HG02798 (cell line): ENCODE results near the gene MARK2.
A peak's percentile ranks its signal among the peaks of the same experiment; 100 is the strongest.

Experiments used
- ATAC-seq: cut with Tn5 transposase; IDR thresholded peaks from one replicate; pipeline ENCODE4 v1.9.1; 2021; ENCODE audit warnings: mild to moderate bottlenecking; ENCODE audit not compliant: unreplicated experiment, poor library complexity

Gene MARK2

DNA sequence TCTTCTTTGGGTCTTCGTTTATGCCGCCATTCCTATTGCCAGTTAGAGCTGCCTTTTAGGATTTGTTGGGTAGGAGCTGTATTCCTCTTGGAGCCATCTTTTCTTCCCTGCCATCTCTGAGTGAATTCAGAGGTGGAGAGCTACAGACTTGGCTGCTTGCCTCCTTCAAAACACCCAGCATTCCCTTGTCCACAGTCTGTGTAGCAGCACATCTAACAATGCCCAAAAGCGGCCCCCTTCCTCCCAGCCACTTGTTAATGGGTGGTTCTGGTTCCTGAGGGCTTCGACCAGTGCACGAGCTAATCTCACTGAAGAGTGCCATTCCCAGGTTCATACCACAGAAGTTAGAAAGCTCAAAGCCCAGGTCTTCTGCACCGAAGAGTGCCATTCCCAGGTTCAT lies 37.7 kb downstream of the MARK2 start:
- ATAC-seq = no peak

DNA sequence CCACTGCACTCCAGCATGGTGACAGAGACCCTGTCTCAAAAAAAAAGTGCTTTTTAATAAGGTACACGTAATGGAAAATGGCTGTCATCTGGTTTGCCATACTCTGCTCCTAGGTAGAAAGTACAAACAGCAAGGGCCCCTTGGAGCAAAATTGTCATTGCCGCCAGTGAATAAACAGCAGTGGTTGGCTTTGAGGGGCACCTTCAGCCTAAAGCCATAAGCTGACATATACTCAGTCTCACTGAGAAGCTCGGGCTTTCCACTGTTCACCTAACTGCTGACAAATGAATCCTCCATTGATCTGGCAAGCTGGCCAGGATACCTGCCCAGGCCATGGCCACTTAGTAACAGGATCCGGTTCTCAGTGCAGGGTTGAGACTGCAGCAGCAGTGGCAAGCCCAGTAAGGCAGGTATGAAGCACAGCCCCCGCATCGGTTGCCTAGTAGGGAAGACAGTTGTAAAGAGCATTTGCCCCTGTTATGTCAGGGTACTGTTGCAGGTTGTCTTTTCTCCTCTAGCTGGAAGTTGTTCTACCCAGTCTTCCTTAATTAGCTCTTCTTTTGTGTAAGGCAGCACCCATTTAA lies 38.8 kb downstream of the MARK2 start:
- ATAC-seq = no peak

DNA sequence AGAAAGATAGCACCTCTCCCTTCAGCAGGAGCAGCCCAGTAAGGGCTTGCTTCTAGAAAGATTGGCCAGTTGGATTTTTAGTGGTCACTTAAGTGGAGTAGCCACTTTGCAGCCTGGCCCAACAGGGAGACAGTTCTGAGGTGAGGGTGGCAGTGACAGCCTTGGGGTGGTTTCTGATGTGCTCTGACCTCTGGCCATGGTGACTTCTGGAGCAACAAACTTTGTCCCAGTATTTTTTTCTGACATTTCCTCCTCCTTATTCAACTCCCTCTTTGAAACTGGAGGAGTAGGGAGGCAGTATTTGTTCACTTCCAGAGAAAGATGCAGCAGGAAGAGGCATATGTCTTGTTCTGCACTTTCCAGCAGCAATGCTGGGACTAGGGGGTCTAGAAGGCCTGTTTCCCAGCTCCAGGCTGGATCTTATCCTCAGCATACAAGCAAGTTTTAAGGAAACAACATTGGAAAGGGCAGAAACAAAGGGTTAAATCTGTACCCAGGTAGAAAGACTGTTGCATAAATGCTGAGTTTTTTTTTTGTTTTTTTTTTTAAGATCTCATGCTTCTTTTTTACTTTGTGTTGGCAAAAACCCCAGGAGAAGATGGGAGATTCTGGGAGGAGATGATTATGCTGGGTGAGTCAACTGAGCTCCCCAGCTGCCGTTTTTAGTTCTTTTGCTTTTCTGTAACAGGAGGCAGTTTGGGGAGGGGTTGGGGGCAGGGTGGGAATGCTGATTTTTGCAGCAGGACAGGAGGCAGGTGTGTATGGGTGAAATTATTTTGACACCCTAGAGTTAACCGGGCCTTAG lies 40.9 kb downstream of the MARK2 start:
- no peak for ATAC-seq

DNA sequence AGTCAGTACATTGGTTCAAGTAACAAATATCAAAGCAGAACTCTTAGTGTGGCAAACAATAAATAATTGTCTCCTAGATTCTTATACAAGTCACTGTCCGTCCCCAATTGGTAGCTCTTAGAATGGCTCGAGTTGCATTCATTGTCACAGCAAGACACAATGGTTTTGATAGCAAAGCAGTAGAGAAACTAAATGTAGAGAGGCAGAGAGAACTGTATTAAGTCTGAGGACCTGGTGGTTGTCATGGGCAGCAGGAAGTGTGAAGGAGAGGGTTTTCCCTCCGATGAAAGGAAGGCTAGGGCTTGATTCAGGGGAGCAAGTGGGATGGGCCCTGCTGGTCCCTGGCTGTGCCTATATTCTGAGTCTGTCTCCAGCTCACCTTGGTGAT lies 41.5 kb downstream of the MARK2 start:
- ATAC-seq = no peak

DNA sequence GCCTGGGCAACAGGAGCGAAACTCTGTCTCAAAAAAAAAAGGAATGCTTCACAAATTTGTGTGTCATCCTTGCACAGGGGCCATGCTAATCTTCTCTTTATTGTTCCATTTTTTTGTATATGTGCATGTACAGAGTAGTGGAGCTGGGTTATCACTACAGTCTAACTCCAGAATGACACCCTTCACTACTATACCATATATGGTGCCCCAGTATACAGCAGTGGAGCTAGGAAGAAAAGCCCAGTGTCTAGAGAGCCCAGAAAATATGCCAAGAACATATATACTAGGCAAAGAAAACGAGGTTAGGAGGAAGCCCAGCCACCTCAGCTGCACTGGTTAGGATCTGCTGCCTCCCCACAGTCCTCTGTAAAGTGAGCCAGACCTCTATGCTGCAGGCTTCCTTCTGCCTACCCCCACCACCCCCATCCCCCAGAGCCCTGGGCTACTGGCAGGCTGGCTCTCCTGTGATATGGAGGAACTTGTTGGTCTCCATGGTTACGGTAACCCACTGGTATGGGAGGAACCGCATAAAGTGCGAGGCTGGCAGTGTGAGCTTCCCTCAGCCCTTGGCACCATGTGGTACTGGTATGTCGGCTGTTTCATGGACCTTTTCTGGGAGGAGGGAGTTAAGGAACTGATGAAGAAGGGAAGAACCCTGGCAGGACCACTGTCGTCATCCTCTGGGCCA lies 43.8 kb downstream of the MARK2 start:
- ATAC-seq = no peak

DNA sequence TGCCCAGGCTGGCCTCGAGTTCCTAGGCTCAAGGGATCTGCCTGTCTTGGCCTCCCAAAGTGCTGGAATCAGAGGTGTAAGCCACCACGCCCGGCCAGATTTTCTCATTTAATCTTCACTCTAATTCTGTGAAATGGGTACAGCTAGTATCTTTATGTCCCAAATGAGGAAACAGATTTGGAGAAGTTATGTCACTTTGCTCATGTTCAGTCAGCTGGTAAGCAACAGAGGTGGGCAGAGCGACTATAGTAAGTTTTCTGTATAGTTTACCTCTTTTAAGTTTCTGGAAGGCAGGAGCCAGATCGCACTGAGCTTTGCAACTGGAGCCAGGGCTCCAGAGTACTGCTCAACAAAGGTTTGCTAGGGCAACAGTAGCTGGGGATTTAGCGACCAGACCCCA lies 44.9 kb downstream of the MARK2 start:
- no peak for ATAC-seq

DNA sequence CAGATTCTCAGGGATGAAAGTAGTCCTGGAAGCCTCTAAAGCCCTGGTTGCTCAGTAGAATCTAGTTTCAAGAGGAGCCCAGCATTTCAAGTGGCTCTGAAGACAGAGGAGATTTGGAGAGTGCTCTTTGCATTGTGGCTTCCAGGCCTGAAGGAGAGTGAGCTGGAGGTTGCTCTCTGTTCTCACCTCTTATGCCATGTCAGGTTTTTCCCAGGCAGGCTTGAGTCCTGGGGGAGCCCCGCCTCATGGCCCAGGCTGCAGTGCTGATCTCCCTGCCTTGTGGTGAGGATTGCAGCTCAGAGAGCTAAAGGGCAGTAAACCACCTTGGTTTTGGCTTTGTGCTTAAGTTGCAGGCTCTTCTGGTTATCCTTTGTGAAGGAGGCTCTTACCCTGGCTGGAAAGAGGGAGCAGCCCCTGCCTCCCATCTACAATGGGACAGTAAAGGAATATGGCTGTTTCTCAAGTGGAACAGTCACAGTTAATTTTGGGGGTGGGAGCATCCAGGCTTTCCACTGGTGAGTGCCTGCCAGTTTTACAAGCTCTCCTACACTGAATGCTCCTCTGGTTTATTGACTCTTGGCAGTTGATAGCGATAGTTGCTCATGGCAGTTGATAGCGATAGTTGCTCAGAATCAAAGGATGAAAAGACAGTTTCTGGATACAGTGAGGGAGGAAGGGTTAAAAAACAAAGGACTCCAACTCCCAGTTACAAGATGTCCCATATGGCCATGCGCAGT lies 45.5 kb downstream of the MARK2 start:
- no peak for ATAC-seq

DNA sequence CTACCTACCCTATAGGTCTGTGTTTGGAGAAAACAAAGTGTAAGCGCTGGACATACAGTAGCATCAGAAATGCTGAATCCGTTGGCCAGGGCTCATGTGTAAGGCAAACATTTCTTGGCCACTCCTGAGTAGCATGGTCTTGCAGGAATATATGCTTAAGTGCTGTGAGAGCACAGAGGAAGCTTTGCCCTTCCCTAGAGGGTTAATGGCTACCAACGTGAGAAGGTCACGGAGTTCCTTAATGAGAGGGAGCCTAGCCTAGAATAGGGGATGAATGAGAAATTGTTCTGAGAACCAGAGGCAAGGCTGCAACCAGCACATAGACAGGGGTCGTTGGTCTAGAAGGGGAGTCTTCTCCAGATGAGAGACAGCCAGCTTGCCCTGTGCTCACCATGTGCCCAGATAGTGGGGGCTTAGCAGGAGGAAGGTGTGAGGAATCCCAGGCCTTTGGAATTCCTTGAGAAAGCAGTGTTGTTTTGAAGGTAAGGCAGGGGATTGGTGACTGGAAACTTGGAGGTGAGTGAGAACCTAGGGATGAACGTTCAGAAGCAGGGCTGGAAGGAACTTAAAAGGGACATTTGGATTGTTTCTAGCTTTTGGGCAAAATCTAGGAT lies 48.6 kb downstream of the MARK2 start:
- ATAC-seq = no peak

DNA sequence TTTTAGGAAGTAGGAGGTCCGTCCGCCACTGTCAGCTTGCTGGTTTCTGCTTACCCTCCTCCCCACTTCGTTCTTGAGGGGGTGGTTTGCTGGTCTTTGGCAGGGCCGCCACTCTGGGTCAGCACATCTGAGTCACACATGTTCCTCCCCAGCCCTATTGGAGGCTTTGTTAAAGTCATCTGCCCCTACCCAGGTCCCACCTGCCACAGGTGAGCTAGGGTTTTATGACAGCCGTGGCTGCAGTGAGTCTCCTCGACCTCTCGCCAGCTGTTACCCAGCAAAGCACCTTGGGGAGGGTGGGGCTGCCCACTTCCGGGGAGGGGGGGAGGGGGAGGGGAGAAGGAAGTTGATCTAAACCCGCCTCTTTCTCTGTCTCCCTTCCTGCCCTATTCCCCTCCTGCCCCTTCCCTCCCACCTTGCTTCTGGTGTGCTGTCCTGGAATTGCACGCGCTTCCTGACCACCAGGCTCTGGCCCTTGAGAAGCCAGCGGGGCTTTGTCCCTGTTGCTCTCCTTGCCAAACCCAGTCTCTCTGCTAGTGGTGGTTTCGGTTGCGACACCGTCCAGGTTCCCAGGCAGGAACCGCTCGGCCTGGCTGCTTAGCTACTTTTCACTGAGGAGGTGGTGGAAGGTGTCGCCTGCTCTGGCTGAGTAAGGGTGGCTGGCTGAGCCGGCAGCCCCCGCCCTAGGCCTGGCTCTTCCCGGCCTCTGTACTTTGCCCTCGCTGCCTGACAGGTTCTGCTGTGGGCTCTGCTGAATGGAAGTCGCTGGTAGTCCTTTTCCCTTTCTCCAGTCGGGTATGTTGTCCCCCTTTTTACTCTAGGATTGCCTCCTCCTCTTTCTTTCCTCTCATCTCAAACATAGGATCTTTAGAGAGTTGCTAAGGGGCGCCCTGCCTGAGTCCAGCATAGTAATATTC lies 49.5 kb downstream of the MARK2 start:
- peak; percentile 58 for ATAC-seq

DNA sequence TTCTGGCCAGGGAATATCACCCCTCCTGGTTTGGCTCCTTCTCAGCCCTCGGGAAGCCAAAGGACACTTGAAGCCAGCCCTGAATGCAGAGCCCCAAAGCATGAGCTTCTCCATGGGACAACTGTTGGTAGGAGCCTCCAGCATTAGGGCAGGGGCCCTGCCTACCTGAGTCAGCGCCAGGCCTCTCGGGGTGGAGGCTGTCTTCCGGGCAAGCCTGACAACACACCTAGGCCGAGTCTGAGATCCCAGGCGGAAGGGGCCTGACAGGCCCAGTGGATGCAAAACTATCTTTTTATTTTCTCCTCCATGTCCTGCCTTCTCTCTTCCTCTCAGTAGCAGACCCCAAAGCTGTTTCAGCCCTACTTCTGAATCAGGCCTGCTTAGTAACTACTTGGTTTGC lies 50.4 kb downstream of the MARK2 start:
- ATAC-seq = no peak

DNA sequence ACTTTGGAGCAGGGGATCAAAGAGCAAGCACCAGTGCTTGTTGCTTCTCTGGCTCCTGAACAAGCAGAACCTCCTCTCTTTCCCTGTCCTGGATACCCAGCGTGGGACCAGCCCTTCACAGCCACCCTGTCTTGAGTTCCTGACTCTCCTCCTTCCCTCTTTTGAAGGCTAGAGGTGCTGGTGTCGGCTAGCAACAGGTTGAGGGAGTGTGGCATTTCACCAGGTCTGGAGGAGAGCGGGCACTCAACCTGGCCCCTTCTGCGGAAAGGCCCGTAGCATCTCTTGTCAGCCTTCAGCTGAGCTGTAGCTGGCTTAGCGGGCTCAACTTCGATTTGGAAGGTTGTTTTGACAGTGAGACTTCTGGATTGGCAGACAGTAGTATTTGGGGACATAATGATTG lies 51.5 kb downstream of the MARK2 start:
- ATAC-seq = no peak

DNA sequence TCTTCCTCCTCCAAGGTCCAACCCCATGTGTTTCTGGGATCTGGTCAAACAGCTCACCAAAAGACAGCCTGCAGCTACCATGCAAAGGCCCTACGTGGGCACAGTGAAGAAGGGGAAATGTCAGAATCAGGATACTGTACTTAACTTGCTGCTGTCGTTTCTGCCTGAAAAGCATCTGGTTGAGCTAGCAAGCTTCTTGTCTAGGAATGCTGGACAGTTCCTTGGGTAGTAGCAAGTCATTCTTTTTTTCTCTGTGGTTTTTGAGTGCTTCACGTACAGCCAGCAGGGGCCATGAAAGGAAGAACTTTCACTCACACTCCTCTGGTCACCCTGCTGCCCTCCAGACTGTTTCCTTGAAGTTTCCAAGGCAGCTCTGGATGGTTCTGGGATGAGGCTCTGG lies 53.3 kb downstream of the MARK2 start:
- ATAC-seq = no peak

DNA sequence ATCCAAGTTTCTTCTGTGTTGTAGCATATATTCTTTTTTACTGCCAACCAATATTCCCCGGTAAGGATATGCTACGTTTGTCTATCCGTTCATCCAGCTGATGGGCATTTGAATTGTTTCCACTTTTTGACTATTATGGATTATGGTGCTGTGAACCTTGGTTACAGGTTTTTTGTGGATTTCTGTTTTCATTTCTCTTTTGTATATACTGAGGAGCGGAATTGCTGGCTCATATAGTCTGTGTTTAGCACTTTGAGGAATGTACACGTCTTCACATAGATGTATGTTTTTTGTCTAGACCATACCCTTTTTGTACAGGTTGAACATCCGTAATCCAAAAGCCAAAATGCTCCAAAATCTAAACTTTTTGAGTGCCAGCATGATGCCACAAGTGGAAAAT lies 54.4 kb downstream of the MARK2 start:
- no peak for ATAC-seq

DNA sequence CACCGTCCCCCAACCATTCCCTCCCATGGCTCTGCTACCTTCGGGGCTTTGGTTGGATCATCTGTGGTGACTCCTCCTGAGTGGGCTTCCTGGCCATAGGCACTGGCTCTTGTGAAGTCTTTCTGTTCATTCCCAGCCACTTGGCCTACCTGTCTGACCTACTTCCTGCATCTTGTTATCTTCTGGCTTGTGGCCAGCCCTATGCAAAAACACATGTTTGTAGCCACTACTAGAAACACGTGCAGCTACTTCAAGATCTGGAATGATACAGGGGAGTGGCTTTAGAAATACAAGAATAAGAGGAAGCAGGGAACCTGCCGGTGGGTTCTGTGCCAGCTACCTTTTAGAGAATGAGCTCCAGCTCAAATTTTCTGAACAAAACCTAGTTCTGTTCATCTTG lies 57.2 kb downstream of the MARK2 start:
- ATAC-seq = no peak

DNA sequence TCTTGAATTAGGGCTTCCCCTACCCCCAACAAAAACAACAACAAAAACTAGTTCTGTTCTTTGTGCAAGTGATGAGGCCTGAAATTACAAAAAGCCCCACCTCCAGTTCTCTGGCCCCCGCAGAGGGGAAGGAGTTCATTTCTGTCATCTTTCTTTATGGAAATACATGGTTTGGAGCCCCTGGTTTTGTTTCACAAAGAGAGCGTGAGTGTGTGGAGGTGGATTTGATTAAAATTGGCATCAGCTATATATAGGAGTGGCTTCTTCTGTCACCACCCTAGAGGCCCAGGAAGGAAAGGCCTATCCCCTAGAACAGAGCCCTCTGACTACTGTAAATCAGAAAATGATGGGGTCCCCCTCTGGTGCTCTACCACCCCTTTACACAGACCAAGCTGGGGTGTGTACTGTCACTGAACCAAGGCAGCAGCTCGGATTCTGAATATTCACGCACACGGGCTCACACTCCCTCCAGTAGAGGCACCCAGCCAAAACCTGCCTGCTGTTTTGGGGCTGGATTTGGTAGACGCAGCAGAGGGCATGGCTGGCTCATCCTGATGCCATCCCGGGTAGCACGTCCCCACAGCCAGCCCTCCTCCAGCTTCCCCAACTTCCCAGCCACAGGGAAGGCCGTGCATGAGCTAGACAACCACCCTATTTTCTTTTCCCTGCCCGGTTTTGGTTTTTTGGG lies 58.7 kb downstream of the MARK2 start:
- no peak for ATAC-seq

DNA sequence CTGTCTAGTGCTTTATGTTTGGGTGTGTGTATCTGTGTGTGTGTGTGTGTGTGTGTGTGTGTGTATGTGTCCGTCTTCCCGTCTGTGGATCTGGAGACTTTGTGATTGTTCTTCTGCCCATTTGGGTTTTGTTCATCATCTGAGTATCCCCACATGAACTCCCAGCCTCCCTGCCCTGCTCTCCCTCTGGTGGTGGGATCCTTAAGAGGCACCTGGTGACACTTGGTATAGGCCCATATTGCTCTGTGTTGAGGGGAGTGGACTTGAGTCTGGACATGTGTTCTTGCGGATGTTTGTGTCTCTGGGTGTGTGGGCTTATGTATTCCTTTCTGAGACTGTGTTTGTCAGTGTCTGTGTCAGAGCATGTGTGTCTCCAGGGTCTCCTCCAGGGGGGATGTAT lies 62.8 kb downstream of the MARK2 start:
- no peak for ATAC-seq

DNA sequence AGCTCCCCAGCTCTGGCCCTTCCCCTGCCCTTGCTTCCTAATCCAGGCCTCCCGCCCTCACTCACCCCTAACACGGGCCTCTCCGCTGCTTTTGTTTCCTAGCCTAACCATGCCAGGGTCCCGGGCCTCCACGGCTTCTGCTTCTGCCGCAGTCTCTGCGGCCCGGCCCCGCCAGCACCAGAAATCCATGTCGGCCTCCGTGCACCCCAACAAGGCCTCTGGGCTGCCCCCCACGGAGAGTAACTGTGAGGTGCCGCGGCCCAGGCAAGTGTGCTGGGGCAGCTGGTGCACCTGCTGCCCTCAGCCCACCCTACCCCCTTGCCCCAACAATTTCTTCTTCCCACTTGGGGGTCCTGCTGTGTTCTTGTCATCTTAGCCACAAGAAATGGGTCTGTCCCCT lies 65.0 kb downstream of the MARK2 start:
- no peak for ATAC-seq

DNA sequence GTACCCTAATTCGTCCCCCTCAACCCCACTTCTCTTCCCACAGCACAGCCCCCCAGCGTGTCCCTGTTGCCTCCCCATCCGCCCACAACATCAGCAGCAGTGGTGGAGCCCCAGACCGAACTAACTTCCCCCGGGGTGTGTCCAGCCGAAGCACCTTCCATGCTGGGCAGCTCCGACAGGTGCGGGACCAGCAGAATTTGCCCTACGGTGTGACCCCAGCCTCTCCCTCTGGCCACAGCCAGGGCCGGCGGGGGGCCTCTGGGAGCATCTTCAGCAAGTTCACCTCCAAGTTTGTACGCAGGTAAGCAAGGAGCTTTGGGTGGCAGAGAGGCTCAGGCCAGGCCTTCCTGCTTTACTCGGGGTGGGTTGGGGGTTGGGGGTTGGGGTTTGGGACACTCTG lies 65.8 kb downstream of the MARK2 start:
- no peak for ATAC-seq

DNA sequence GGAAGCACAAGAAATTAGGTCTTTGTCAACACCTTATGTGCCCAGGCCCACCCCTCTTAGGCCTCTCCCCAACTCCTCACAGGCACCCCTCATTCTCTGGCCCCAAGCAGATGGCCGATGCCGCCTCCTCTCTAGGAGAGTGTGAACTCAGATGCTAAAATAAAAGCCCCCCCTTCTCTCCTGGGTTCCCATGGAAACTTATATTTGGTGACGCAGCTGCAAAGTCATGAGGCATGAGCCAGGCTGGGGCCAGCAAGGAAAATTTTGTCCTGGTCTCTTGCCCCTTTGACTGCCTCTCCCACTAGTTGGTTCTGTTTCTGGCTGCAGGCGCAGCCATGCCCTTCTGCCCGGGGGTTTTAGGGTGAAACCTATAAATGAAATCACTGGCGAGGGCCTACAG lies 66.3 kb downstream of the MARK2 start:
- no peak for ATAC-seq
